Brain microvascular endothelial cell (primary cell): ENCODE results near the gene HMCN1.

Experiments
- DNase-seq: peaks from one replicate; pipeline ENCODE4 v3.0.0-alpha.2; 2020
- H3K27ac ChIP-seq: fragments of 250-450 bp; sonication (Bioruptor Pico); 2 replicates; pipeline ENCODE4 v1.5.1; 2020; ENCODE audit warnings: mild to moderate bottlenecking, moderate library complexity
- H3K27me3 ChIP-seq: fragments of 250-450 bp; sonication (Bioruptor Pico); replicated peaks from 2 replicates; pipeline ENCODE4 v1.5.1; 2020; ENCODE audit warnings: mild to moderate bottlenecking
- H3K36me3 ChIP-seq: fragments of 250-450 bp; sonication (Bioruptor Pico); replicated peaks from 2 replicates; pipeline ENCODE4 v1.5.1; 2020; ENCODE audit warnings: mild to moderate bottlenecking
- H3K4me3 ChIP-seq: 2 replicates; pipeline ENCODE4 v1.5.1; 2011; ENCODE audit warnings: low read depth, mild to moderate bottlenecking, control low read depth, low read length, moderate library complexity
- CTCF ChIP-seq: IDR thresholded peaks from 2 replicates; pipeline ENCODE4 v1.5.1; 2011; ENCODE audit warnings: low read depth, mild to moderate bottlenecking, moderate library complexity, low read length, control low read depth, inconsistent platforms; ENCODE audit errors: missing control alignments
- in situ Hi-C: cut with HindIII; loops from 2 replicates; pipeline ENCODE4 v1.10.0; 2017; ENCODE audit warnings: low sequenced_read_pairs, low pct_ligation_motif_present

Gene HMCN1

GRCh38 chr1:185835191-185835590 is 101.0 kb downstream of the HMCN1 start:
- DNase-seq: no peak
- no peak overlapping the region for H3K4me3 ChIP-seq
- H3K27ac ChIP-seq: no peak overlapping the region
- TF ChIP-seq CTCF: no peak
- in situ Hi-C loops: no loop called here
- no peaks in the 10 kb centered on the region for H3K27me3 ChIP-seq
- no peaks in the 10 kb centered on the region for H3K36me3 ChIP-seq

GRCh38 chr1:185837711-185838110 is 103.5 kb downstream of the HMCN1 start:
- H3K27ac ChIP-seq: no peak overlapping the region
- no peaks in the 10 kb centered on the region for H3K36me3 ChIP-seq
- in situ Hi-C loops: no loop called here
- DNase-seq: no peak
- H3K4me3 ChIP-seq: no peak overlapping the region
- H3K27me3 ChIP-seq: no peaks in the 10 kb centered on the region
- TF ChIP-seq CTCF: no peak

GRCh38 chr1:185838111-185838510 is 103.9 kb downstream of the HMCN1 start:
- Histone ChIP-seq H3K27me3 (no peaks in the 10 kb centered on the region), H3K27ac (no peak overlapping the region), H3K4me3 (no peak overlapping the region), H3K36me3 (no peaks in the 10 kb centered on the region)
- no peak for TF ChIP-seq CTCF
- DNase-seq: no peak
- in situ Hi-C loops: no loop called here

GRCh38 chr1:185840880-185841279 is 106.7 kb downstream of the HMCN1 start:
- TF ChIP-seq CTCF: no peak

GRCh38 chr1:185843297-185843869 is 109.2 kb downstream of the HMCN1 start:
- no peak for TF ChIP-seq CTCF
- in situ Hi-C loops: no loop called here

More at GRCh38 chr1:185840880-185841279, 106.7 kb downstream of the HMCN1 start:
- in situ Hi-C loops: no loop called here
- Histone ChIP-seq H3K27ac (no peak overlapping the region), H3K36me3 (no peaks in the 10 kb centered on the region), H3K27me3 (no peaks in the 10 kb centered on the region), H3K4me3 (no peak overlapping the region)
- DNase-seq: no peak

GRCh38 chr1:185843986-185844385 is 109.8 kb downstream of the HMCN1 start:
- no peak for DNase-seq
- H3K27ac ChIP-seq: no peak overlapping the region

More at GRCh38 chr1:185843297-185843869, 109.2 kb downstream of the HMCN1 start:
- no peaks in the 10 kb centered on the region for H3K36me3 ChIP-seq
- no peak for DNase-seq
- no peak overlapping the region for H3K4me3 ChIP-seq
- H3K27ac ChIP-seq: no peak overlapping the region
- H3K27me3 ChIP-seq: no peaks in the 10 kb centered on the region

More at GRCh38 chr1:185843986-185844385, 109.8 kb downstream of the HMCN1 start:
- TF ChIP-seq CTCF: no peak
- no peaks in the 10 kb centered on the region for H3K36me3 ChIP-seq
- H3K4me3 ChIP-seq: no peak overlapping the region
- in situ Hi-C loops: no loop called here
- no peaks in the 10 kb centered on the region for H3K27me3 ChIP-seq
